ENCODE data around the gene DNASE2. TPM values are rescaled to one million over a fixed set of nuclear protein-coding genes. Genes with fewer than 3 reads are reported as not detected.

DNASE2 gene
- total RNA-seq, 1 donor from 2014 or later, result 17.9 TPM

DNA sequence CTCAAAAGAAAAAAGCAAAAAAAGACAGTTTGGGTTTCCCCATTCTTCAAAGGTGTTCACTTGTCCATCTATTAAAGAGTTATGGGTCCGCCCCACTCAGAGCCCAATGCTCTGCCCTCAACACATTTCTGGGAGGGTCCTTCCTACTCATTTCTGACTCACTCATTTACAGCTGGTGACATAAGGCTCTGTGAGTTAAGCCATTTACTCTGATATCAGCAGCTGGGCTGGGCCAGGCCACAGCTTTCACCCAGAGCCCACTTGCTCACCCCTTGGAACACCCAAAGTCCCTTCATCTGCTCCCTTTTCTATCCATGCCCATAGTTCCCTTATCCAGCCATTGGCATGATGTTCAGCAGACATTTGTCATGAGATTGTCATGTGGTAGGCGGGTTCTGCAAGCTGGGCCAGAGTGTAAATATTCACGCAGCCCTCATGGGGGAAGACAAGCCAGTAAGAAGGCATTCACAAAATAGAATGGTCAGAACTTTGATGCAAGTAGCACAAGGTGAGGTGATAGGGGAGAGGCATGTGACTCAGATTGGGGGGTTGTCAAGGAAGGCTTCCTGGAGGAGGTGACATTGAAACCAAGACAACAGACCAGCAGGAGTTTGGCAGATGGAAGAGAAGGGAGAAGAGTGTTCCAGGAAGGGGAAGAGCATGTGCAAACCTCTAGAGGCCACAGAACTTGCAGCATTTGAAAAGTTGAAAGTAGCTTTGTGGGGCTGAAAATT, 37.1 kb downstream of the DNASE2 start:
- TF ChIP-seq, protein P1, sequence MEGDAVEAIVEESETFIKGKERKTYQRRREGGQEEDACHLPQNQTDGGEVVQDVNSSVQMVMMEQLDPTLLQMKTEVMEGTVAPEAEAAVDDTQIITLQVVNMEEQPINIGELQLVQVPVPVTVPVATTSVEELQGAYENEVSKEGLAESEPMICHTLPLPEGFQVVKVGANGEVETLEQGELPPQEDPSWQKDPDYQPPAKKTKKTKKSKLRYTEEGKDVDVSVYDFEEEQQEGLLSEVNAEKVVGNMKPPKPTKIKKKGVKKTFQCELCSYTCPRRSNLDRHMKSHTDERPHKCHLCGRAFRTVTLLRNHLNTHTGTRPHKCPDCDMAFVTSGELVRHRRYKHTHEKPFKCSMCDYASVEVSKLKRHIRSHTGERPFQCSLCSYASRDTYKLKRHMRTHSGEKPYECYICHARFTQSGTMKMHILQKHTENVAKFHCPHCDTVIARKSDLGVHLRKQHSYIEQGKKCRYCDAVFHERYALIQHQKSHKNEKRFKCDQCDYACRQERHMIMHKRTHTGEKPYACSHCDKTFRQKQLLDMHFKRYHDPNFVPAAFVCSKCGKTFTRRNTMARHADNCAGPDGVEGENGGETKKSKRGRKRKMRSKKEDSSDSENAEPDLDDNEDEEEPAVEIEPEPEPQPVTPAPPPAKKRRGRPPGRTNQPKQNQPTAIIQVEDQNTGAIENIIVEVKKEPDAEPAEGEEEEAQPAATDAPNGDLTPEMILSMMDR (conservative IDR thresholded peaks at IDR 0.05), result no peak
- no peak overlapping the region for H3K4me3 Mint-ChIP-seq
- no peak for DNase-seq (ENCODE audit: extremely low spot score, unreplicated experiment)
- H3K27ac Mint-ChIP-seq, result no peak overlapping the region
- no peaks in the 10 kb centered on the region for H3K9me3 Mint-ChIP-seq
- no peaks in the 10 kb centered on the region for H3K36me3 Mint-ChIP-seq
- H3K27me3 Mint-ChIP-seq, result peaks cover 51% of the 10 kb centered on the region
- H3K4me1 Mint-ChIP-seq (ENCODE audit: unreplicated experiment), result peaks cover 23% of the 10 kb centered on the region

DNA sequence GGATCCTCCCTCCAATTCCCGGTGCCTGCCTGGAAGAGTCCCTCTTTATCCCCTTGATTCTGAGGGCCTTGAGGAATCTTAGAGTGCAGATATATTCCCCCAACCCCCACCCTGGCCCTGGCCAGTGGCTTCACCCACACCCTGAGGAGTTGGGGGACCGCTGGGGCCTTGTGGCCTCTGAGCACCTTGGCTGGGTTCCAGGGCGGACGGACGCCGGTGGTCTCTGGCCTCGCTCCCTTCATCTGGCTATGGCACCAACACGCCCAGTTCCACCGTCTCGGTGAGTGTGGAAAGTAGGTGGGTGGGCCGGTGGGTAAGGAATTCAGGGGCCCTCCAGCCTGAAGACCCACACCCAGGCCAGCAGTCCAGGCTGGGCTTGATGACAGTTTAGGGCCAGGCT, 37.9 kb downstream of the DNASE2 start:
- TF ChIP-seq, protein P1 (conservative IDR thresholded peaks at IDR 0.05), result no peak
- Mint-ChIP-seq H3K27ac (no peak overlapping the region), H3K27me3 (peaks cover 58% of the 10 kb centered on the region), H3K4me3 (no peak overlapping the region), H3K4me1 (ENCODE audit: unreplicated experiment) (peaks cover 26% of the 10 kb centered on the region), H3K36me3 (no peaks in the 10 kb centered on the region), H3K9me3 (no peaks in the 10 kb centered on the region)
- no peak for DNase-seq (ENCODE audit: extremely low spot score, unreplicated experiment)

DNA sequence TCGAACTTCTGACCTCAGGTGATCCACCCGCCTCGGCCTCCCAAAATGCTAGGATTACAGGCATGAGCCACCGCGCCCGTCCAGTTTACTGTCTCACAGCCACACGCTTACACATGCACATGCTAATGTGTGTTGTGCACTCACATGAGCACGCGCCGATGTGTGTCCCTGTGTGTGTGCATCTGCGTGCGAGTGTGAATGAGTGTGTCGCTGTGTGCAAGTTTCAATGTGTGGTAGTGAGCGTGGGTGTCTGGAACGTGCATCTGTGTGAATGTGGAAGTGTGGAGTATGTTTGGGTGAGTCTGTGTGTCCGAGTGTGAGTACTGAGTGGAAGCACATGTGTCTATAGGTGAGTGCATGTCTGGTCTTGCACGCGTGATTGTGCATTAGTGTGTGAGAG, 38.7 kb downstream of the DNASE2 start:
- Mint-ChIP-seq H3K27me3 (peaks cover 61% of the 10 kb centered on the region), H3K27ac (no peak overlapping the region), H3K4me3 (no peak overlapping the region), H3K36me3 (no peaks in the 10 kb centered on the region), H3K9me3 (no peaks in the 10 kb centered on the region), H3K4me1 (ENCODE audit: unreplicated experiment) (peaks cover 26% of the 10 kb centered on the region)
- TF ChIP-seq, protein P1 (conservative IDR thresholded peaks at IDR 0.05), result no peak
- DNase-seq (ENCODE audit: extremely low spot score, unreplicated experiment), result no peak

DNA sequence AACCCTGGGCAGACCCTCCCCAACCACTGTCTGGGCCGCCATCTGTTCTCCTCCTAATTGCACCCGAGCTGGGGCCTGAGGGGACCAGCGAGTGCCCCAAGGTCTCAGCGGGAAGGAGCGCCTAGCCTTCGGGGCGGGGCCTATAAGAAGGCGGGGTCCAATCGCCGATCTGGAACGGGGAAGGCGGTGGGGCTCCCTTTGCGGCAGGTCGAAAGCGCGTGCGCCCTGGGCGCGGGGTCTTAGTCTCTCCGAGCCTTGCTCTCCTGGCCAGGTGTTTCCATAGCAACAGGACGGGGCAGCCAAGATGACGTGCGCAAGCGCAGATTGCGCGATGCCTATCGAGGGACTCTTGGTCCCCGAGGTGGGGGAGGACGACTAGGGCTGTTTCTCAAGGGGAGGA, 40.2 kb downstream of the DNASE2 start:
- H3K36me3 Mint-ChIP-seq, result no peaks in the 10 kb centered on the region
- peaks cover 70% of the 10 kb centered on the region for H3K27me3 Mint-ChIP-seq
- no peaks in the 10 kb centered on the region for H3K9me3 Mint-ChIP-seq
- TF ChIP-seq, protein P1 (conservative IDR thresholded peaks at IDR 0.05), result no peak
- H3K27ac Mint-ChIP-seq, result no peak overlapping the region
- peaks cover 26% of the 10 kb centered on the region for H3K4me1 Mint-ChIP-seq (ENCODE audit: unreplicated experiment)
- DNase-seq (ENCODE audit: extremely low spot score, unreplicated experiment), result peak; percentile 83
- H3K4me3 Mint-ChIP-seq, result peak overlapping the region; percentile 83

DNA sequence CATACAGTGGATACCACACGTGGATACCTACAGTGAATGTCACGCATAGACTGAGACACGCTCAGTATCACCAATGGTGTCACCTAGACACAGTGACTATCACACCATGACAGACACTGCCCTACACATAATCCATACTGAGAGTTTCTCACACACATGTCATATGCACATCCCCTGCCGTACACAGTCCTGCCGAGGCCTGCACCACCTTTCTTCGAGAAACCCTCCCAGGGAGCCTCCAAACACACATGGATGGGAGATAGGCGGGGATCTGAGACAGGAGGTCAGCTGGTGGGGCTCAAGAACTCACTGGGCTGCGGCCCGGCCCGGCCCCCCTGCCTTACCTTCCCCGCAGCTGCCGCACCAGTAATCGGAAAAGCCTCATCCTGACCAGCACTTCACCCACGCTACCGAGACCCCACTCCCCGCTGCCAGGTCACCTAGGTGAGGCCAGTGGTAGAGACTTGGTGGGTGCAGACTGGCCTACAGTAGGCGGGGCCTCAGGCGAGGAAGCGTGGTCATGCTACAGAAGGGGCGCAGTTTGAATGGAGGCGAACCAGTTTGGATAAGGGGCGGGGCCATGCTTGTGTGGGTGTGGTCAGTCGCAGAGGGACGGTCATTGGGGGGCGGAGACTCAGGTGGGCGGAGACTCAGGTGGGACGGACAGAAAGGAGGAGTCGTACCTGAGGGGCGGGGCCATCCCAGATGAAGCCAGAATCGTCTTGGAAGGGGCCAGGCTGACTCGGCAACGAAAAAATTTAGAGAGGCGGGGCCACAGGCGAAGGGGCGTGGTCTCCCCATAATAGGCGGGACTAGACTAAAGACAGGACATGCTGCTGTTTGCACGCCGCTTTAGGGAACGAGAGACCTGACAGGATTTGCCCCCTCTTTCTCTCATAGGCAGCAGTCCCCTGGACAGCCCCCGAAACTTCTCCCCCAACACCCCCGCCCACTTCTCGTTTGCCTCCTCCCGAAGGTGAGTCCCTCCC, 40.9 kb downstream of the DNASE2 start:
- Mint-ChIP-seq H3K27ac (peak overlapping the region; percentile 61), H3K36me3 (no peaks in the 10 kb centered on the region), H3K4me1 (ENCODE audit: unreplicated experiment) (peaks cover 26% of the 10 kb centered on the region), H3K9me3 (no peaks in the 10 kb centered on the region), H3K4me3 (peak overlapping the region; percentile 83), H3K27me3 (peaks cover 77% of the 10 kb centered on the region)
- peak; percentile 87 for DNase-seq (ENCODE audit: extremely low spot score, unreplicated experiment)
- TF ChIP-seq, protein P1 (conservative IDR thresholded peaks at IDR 0.05), result no peak
